Measurements from ENCODE around the gene OR2T12. TPM values are rescaled to one million over a fixed set of nuclear protein-coding genes. Genes with fewer than 3 reads are reported as not detected.
"Not testable (repeated sequence)": the region's sequence is repeated elsewhere in the genome, so short reads cannot be mapped to it uniquely, and the experiment has no call there.

OR2T12 gene, protein sequence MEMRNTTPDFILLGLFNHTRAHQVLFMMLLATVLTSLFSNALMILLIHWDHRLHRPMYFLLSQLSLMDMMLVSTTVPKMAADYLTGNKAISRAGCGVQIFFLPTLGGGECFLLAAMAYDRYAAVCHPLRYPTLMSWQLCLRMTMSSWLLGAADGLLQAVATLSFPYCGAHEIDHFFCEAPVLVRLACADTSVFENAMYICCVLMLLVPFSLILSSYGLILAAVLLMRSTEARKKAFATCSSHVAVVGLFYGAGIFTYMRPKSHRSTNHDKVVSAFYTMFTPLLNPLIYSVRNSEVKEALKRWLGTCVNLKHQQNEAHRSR
- not detected in 2 replicates for total RNA-seq

DNA sequence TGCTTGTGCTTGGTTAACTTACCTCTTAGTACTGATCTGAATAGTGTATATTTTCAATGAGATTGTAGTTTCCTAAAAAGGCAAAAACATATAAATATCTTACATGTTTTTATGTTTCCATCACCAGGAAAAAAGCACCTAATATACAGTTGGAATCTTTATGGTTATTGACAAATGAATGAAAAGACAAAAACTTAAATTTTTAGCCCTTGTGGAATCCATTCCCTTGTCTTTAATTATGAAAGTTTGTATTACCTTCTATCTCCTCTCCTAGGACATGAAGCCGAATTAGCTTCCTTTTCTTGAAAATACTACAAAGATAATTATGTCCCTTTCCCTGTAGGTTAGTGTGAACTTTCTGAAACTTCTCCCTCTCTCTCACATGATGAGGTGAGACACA, at the start of gene OR2T12:
Gene OR2T12 (minus strand): TSS at position 101 of the 400 bp plus-strand sequence. CDS start 7,846 bp downstream, outside the sequence.
- H3K4me3 ChIP-seq (ENCODE audit: low read depth, low read length): no peak within 1 kb of the TSS
- no peak for DNase-seq (ENCODE audit: low read depth)
- TF ChIP-seq, protein P1, sequence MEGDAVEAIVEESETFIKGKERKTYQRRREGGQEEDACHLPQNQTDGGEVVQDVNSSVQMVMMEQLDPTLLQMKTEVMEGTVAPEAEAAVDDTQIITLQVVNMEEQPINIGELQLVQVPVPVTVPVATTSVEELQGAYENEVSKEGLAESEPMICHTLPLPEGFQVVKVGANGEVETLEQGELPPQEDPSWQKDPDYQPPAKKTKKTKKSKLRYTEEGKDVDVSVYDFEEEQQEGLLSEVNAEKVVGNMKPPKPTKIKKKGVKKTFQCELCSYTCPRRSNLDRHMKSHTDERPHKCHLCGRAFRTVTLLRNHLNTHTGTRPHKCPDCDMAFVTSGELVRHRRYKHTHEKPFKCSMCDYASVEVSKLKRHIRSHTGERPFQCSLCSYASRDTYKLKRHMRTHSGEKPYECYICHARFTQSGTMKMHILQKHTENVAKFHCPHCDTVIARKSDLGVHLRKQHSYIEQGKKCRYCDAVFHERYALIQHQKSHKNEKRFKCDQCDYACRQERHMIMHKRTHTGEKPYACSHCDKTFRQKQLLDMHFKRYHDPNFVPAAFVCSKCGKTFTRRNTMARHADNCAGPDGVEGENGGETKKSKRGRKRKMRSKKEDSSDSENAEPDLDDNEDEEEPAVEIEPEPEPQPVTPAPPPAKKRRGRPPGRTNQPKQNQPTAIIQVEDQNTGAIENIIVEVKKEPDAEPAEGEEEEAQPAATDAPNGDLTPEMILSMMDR (conservative IDR thresholded peaks at IDR 0.05; ENCODE audit: low read depth, low read length): no peak

DNA sequence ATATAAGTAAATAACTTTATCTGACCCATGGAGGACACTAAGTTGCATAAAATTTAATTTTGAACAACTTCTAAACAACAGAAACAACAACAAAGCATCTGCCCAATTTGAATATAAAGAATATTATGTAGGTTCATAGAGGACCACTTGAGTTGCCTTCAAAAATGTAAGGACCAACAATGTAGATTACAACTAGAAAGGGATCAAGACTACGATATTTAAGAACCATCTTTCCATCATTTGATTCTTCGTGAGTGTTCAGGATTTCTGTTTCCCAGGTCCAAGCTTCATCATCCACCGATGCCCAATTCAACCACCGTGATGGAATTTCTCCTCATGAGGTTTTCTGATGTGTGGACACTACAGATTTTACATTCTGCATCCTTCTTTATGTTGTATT, 45.3 kb upstream of the OR2T12 start, which contains the start of gene OR14C36:
Gene OR14C36 (plus strand): TSS at position 301 of the 400 bp plus-strand sequence. CDS start 0 bp downstream, at position 301.
- no peak for DNase-seq (ENCODE audit: low read depth)
- TF ChIP-seq, protein P1 (conservative IDR thresholded peaks at IDR 0.05; ENCODE audit: low read depth, low read length): no peak
- H3K4me3 ChIP-seq (ENCODE audit: low read depth, low read length): no peak within 1 kb of the TSS

DNA sequence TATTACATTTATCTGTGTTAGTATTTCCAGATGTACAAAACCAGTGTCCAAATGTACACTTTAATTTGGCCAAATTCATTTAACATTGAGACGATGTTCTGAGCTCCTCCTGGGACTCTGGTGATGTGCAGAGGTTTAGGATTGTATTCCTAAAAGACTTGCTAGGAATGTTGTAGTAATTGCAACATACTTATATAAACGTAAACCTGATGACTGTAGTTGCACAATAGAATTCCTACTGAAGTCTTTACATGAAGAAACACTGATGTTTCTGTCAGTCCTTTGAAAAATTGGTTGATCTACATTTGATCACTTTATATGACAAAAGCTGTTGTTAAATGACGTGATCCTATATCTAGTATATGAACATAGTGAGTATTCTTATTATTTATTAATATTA, 40.2 kb upstream of the OR2T12 start:
- no peak for DNase-seq (ENCODE audit: low read depth)
- TF ChIP-seq, protein P1 (conservative IDR thresholded peaks at IDR 0.05; ENCODE audit: low read depth, low read length): no peak
- H3K4me3 ChIP-seq (ENCODE audit: low read depth, low read length): no peak overlapping the region

DNA sequence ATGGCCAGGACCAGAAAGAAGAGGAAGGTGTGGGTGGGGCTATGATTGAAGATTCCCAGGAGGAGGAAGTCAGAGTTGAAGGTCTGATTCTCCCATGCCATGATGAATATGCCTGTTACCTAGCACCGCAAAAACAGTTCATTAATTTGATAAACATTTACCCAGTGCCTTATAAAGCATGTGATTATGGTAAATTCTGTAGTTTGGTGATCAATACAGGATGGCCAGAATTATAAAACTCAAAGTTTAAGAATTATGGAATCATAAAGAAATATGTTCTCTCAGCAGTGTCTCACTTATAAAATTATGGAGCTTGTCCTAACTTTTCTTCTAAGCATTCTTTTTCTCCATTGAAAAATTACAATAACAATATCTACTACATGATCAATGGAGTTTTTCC, 21.2 kb upstream of the OR2T12 start, which contains the start of gene OR2M7:
Gene OR2M7 (minus strand): TSS at position 101 of the 400 bp plus-strand sequence. CDS start 0 bp downstream, at position 101.
- DNase-seq (ENCODE audit: low read depth): no peak
- no peak within 1 kb of the TSS for H3K4me3 ChIP-seq (ENCODE audit: low read depth, low read length)
- TF ChIP-seq, protein P1 (conservative IDR thresholded peaks at IDR 0.05; ENCODE audit: low read depth, low read length): no peak

DNA sequence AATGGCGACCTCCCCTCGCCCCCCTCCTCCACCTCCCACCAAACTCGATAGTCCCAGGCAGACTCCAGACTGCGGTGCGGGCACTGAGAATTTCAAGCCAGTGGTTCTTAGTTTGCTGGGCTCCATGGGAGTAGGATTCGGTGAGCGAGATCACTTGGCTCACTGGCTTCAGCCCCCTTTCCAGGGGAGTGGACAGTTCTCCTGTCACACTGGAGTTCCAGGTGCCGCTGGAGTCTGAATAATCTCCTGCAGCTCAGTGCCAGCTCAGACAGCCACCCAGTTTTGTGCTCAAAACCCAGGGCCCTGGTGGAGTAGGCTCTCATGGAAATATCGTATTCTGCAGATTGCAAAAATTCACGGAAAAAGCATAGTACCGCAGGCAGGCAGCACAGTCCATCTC, 13.6 kb upstream of the OR2T12 start:
- DNase-seq (ENCODE audit: low read depth): no peak
- TF ChIP-seq, protein P1 (conservative IDR thresholded peaks at IDR 0.05; ENCODE audit: low read depth, low read length): no peak
- no peak overlapping the region for H3K4me3 ChIP-seq (ENCODE audit: low read depth, low read length)

DNA sequence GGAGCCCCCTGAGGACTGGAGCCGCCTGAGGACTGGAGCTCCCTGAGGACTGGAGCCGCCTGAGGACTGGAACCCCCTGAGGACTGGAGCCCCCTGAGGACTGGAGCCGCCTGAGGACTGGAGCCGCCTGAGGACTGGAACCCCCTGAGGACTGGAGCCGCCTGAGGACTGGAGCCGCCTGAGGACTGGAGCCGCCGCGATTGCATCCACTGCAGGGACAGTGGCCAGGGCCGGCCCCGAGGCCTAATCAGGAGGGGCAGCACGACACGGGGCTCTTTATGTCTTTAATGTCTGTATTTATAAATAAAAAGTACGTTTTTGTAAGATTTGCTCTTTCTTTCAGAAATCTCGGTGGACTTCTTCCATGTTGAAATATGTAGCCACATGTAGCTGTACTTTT, 3.5 kb upstream of the OR2T12 start:
- DNase-seq (ENCODE audit: low read depth); H3K4me3 ChIP-seq (ENCODE audit: low read depth, low read length): not testable (repeated sequence)

DNA sequence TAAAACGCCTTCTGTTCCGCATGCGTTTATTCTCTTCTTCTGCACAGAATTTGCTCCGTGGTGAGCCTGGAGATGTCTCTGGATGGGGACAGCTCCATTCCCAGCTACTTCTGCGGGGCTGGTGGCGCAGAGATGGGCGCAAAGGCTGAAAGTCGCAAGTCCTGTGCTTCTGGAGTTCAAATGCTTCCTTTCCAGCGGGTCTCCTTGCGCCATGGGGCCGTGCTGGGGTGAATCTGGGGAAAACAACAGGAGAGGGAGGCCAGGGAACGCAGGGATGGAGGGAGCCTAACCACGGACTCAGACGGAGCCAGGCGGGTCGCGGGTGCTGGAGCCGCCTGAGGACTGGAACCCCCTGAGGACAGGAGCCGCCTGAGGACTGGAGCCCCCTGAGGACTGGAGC, 2.9 kb upstream of the OR2T12 start:
- DNase-seq (ENCODE audit: low read depth): no peak
- no peak overlapping the region for H3K4me3 ChIP-seq (ENCODE audit: low read depth, low read length)
- TF ChIP-seq, protein P1 (conservative IDR thresholded peaks at IDR 0.05; ENCODE audit: low read depth, low read length): no peak

DNA sequence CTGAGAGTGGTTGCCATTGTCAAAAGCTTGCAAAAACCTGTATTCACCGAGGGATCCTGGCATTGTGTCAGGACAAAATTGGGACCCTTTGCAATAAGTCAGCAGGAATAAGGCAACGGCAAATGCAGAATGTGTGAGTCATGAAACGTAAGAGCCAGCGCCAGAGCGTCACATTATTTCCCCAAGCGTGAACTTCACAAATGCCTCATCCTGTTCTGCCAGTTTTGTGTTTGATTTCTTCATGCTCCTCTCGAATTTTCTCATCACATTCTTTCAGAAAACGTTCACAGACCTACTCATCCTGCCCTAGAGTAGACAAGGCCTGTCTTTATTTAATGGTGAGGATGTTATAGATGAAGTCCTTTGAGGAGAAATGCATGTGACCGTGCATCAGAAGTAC, 2.4 kb upstream of the OR2T12 start:
- not testable (repeated sequence) for H3K4me3 ChIP-seq (ENCODE audit: low read depth, low read length); DNase-seq (ENCODE audit: low read depth)

Measured in epithelial cell of proximal tubule (primary cell).